HTERT RPE-1 (cell line): ENCODE results near the gene PPP1R3D.
"Not testable (repeated sequence)": the region's sequence is repeated elsewhere in the genome, so short reads cannot be mapped to it uniquely, and the experiment has no call there.

Experiments
- in situ Hi-C: fragments of 300-500 bp; cut with MboI; formaldehyde crosslinking; loops from 4 replicates; pipeline ENCODE4 v1.14.3; 2020; ENCODE audit warnings: low sequenced_read_pairs

Gene PPP1R3D, protein sequence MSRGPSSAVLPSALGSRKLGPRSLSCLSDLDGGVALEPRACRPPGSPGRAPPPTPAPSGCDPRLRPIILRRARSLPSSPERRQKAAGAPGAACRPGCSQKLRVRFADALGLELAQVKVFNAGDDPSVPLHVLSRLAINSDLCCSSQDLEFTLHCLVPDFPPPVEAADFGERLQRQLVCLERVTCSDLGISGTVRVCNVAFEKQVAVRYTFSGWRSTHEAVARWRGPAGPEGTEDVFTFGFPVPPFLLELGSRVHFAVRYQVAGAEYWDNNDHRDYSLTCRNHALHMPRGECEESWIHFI

GRCh38 chr20:59940129-59940955, at the start of gene PPP1R3D, which contains the start of gene FAM217B:
TSS of gene PPP1R3D (minus strand) at chr20:59940305. CDS start at chr20:59939931, 374 bp downstream.
TSS of gene FAM217B (plus strand) at chr20:59940389. CDS start at chr20:59943944, 3,555 bp downstream.
- in situ Hi-C loops: no loop called here

GRCh38 chr20:59988141-59988540, 48.0 kb upstream of the PPP1R3D start:
- in situ Hi-C loops: no loop called here

DNA sequence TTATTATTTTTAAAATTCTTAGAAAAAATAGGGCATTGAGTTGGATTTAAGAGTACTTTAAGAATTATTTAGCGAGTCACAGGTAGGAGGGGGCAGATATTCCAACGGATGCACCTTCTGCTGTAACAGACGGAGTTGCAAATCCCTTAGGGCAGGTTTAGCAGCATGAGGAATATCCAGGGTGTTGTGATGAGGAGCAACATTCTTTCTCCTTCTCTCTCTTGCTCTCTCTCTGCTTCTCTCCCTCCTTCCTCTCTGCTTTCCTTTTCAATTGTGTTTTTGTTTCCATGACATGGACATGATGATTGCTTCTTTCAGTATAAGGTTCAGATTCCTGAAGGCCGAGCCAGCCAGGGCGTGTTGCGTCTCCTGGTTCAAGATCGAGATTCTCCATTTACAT, 47.0 kb upstream of the PPP1R3D start:
- in situ Hi-C loops: no loop called here

DNA sequence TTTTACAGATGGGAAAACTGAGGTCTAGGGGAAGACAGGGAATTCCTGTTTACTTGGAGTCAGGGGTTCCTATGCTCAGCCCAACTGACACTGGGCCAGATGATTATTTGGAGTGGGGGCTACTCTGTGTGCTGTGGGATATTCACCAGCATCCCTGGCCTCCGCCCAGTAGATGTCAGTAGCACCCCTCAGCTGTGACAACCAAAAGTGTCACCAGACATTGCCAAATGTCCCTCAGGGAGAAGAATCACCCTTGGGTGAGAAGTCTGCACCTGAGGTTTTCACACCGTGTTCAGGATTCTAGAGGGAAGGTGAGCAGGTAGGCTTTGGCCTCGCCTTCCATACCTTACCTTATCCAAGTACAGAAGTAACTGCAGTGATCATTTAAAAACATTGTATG, 45.8 kb upstream of the PPP1R3D start:
- in situ Hi-C loops: no loop called here

DNA sequence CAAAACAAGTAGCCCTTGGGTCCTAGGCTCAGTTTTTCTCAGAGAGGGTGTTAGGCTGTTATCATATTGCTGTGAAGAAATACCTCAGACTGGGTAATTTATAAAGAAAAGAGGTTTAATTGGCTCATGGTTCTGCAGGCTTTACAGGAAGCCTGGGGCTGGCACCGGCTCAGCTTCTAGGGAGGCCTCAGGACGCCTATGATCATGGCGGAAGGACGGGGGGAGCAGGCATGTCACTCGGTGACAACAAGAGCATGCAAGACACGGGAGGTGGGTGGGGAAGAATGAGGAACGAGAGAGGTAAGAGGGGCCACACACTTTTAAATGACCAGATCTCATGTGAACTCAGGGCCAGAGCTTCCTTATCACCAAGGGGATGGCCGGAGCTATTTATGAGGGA, 45.1 kb upstream of the PPP1R3D start:
- in situ Hi-C loops: no loop called here

GRCh38 chr20:59984541-59984940, 44.4 kb upstream of the PPP1R3D start:
- in situ Hi-C loops: no loop called here

DNA sequence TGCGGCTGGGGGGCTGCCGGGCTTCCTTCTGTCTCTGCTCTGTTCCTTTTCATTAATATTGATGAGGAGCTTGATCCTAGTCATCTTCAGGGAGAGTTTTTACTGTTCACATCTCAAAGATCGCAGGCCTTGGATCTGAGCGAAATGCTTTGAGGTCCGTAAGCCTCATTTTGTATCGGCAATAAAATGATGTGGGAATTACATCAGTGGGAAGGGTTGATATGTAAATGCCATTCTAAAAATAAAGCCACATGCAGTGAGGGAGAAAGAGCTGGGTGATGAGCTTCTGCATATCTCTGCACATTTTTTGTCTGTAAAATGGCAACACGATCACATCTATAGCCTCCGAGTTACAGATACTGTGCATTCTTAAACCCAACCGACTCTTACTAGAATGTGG, 43.0 kb upstream of the PPP1R3D start:
- in situ Hi-C loops: no loop called here

- in situ Hi-C loops: no loop called here
These were observed 37.0 kb upstream of the PPP1R3D start for GRCh38 chr20:59977086-59977485.

DNA sequence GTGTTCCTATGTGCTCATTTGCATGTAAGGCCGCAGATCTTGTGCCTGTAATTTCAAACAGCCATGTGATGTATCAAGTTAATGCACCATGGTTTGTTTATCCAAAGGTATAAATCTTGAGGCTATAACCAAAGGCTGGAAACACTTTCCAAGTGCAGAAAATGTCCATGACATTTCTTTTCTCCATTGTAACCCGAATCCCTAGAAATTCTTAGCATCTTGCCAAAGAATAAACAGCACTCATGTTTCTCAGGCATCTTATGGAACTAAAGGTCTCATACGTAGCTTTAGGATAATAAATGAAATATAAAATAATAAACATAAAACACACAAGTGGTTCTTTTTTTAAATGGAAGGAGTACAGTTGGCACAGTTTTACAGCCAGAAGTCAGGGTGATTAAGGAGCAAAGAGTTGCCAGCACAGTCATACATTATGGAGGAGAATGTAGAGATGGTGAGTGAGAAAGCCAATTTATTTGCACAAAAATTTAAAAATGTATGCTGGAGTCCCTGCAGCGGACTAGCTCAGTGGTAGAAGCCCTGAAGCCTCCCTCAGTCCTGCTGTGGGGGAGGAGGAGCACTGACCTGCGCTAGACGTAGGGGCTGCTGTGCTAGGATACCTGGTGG, 36.2 kb upstream of the PPP1R3D start:
- in situ Hi-C loops: no loop called here

DNA sequence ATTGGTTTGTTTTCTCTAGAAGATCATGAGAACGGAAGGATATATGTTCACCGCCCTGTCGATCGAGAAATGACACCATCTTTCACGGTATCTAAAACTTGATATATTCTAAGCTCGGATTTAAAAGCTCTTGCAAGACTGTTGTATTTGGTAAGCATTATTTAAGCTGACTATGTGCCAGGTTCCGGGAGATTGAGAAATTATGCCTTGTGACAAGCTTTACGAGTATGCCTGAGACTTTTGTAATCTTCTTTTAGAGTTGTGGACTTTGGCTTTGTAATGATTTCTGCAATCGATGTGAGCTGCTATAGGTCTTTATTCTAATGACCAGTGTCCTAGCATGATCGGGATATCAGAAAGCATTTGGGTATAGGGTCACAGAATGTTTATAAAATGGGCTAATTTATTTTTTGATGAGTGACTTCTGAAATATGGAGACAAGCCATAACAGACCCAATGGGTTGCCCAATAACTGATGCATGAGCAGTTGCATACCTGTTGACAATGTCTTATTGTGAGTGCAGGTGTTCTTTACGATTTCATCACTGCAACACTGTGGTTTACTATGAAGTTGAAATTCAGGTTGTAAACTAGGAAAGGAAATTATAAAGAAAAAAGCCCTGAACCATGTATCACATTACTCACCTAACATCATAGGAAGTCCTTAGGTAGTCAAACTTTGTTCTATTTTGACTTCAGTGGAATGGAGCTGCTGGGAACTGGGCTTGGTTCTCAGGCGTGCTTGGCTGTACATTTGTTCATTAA, 32.1 kb upstream of the PPP1R3D start:
- in situ Hi-C loops: no loop called here

GRCh38 chr20:59971428-59971827, 31.3 kb upstream of the PPP1R3D start:
- in situ Hi-C loops: no loop called here

- in situ Hi-C loops: no loop called here
These were observed 26.3 kb upstream of the PPP1R3D start for GRCh38 chr20:59966428-59966827.

- in situ Hi-C loops: no loop called here
These were observed 22.1 kb upstream of the PPP1R3D start for GRCh38 chr20:59962155-59962554.

- in situ Hi-C loops: no loop called here
These were observed 21.3 kb upstream of the PPP1R3D start for GRCh38 chr20:59961423-59961822.

GRCh38 chr20:59958626-59959025, 18.5 kb upstream of the PPP1R3D start:
- in situ Hi-C loops: no loop called here

- in situ Hi-C loops: no loop called here
These were observed 18.0 kb upstream of the PPP1R3D start, which contains the start of gene CDH26 for GRCh38 chr20:59958123-59958522. TSS of gene CDH26 (plus strand) at chr20:59958423. CDS start at chr20:59958727, 304 bp downstream.

DNA sequence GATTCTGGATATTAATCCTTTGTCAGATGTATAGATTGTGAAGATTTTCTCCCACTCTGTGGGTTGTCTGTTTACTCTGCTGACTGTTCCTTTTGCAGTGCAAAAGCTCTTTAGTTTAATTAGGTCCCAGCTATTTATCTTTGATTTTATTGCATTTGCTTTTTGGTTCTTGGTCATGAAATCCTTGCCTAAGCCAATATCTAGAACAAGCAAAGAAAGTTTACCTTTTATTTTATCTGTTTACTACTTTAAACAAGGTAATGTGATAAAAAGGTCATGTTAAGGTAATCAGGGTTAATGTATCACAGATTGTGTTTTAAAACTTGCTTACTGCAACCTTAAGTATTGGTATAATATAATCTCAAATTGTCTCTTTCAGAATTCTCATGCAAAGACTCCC, 17.5 kb upstream of the PPP1R3D start:
- in situ Hi-C loops: not testable (repeated sequence)

DNA sequence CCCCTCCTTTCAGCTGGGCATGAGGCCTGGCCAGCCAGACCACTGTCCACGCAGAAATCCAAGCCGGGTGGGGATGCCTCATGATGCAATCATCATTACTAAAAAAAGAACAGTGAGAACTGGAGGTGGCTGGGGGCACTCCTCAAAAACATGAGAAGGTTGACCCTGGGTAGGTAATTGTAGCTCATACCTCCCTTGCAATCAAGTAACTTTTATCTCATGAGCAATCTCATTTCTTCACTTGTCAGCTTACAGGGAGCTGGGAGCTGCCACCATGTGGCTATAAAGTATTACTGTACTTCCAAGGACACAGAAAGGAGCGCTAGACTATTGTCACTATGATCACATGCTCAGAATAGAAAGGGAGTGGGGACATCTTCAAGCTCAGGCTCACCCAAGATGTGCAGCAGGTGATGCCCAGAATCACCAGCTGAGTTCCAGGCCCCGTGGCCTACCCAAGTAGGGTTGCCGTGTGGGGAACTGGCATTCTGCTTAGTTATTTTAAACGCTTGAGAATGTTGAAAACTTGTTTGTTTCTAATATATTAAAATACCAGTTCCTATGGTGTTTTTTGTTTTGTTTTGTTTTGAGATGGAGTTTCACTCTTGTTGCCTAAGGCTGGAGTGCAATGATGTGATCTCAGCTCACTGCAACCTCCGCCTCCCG, 15.2 kb upstream of the PPP1R3D start:
- in situ Hi-C loops: no loop called here

DNA sequence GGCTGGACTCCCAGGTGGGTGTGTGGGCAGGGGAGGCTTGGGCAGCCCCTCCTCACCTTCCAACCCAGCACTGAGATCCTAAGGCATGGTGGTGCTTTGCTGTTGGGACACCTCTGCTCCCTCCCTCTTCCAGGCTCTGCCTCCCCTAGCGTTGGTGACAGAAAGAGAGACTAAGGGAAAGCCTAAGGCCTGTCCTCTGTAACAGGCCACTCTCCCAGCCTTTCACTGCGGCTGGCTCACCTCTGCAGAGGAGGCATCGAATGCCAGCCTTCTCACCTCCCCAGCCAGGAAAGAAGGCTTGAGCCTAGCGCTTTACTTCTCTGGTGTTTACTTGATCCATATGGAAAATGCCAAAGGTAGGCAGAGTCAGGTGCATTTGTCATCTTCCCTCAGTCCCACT, 14.6 kb upstream of the PPP1R3D start:
- in situ Hi-C loops: no loop called here

DNA sequence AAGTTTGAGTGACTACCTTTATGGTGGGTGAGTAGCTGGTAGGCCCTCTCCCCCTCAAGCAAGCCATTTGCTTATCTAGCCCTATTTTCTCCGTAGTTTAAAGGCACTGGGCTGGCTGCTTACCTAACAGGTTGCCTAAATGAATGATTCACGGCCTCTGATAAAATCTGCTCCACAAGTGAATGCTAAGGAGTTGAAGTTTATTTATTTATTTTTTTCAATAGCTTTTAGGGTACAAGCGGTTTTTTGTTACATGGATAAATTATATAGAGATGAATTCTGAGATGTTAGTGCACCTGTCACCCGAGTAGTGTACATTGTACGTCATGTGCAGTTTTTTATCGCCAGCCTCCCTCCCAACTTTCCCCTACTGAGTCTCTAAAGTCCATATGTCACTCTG, 9.8 kb upstream of the PPP1R3D start:
- in situ Hi-C loops: no loop called here
